Endothelial cell of umbilical vein (primary cell): Measurements from ENCODE around the gene KCNJ13. TPM values are rescaled to one million over a fixed set of nuclear protein-coding genes. Genes with fewer than 3 reads are reported as not detected.

Experiments
- Bru-seq: library from RNA; stranded (reverse); fragments of 400-500 nt; gene quantifications from one replicate; lab custom pipeline; 2021; lab: Mats Ljungman, UMichigan
- BruChase-seq, 2 experiments: library from RNA; stranded (reverse); fragments of 400-500 nt; gene quantifications; one replicate each; lab custom pipeline; 2021; lab: Mats Ljungman, UMichigan
- BruUV-seq: library from RNA; stranded (reverse); fragments of 400-500 nt; replicated peaks from 2 replicates; lab custom pipeline; 2021; lab: Mats Ljungman, UMichigan
- CTCF ChIA-PET: fragments of 300-600, 350-600 bp; sonication (Branson Sonifier 250); formaldehyde crosslinking; loops from one replicate; lab custom pipeline; 2021; ENCODE audit warnings: antibody characterized with exemption, inconsistent platforms; lab: Charles Lee
- POLR2A ChIA-PET: fragments of 300-600, 350-600 bp; sonication (Branson Sonifier 250); formaldehyde crosslinking; loops from one replicate; lab custom pipeline; 2021; ENCODE audit warnings: antibody characterized with exemption, inconsistent platforms; lab: Charles Lee
- DNase-seq: peaks from one replicate; pipeline ENCODE4 v3.0.0-alpha.2; 2011; ENCODE audit warnings: low read depth, low spot score
- FAIRE-seq: peaks from 2 replicates; lab custom pipeline; 2011; peaks lifted over from hg19 to GRCh38; lab: Jason Lieb, UNC
- H2AFZ ChIP-seq: 2 replicates; pipeline ENCODE4 v1.6.0; 2012; ENCODE audit warnings: low read depth, low read length, control low read depth, inconsistent platforms
- H3K27ac ChIP-seq: 2 replicates; pipeline ENCODE4 v1.5.1; 2011; ENCODE audit warnings: low read depth, mild to moderate bottlenecking, control low read depth, low read length, moderate library complexity; ENCODE audit not compliant: insufficient read depth
- H3K27me3 ChIP-seq, 2 experiments: 2 replicates each; pipeline versions ENCODE4 v1.6.0 to v1.6.1; 2011; ENCODE audit warnings: low read length in 2 of 2, mixed read lengths in 1 of 2; ENCODE audit not compliant: control insufficient read depth in 2 of 2, insufficient read depth in 2 of 2
- H3K36me3 ChIP-seq, 2 experiments: 2 replicates in 1 of 2; 3 replicates in 1 of 2; pipeline ENCODE4 v1.5.1; 2011; ENCODE audit warnings: low read length in 2 of 2, mild to moderate bottlenecking in 1 of 2, moderate library complexity in 1 of 2; ENCODE audit not compliant: control insufficient read depth in 2 of 2, insufficient read depth in 2 of 2; ENCODE audit errors: extremely low read depth in 1 of 2
- H3K4me1 ChIP-seq: 3 replicates; pipeline ENCODE4 v1.5.1; 2011; ENCODE audit warnings: mild to moderate bottlenecking, low read length; ENCODE audit not compliant: control insufficient read depth, insufficient read depth; ENCODE audit errors: extremely low read depth
- H3K4me2 ChIP-seq: 2 replicates; pipeline ENCODE4 v1.6.1; 2011; ENCODE audit warnings: low read length, control low read depth, mixed read lengths; ENCODE audit not compliant: insufficient read depth
- H3K4me3 ChIP-seq, 3 experiments: fragments of 200-600 bp in 1 of 3; sonication (generic), shearing (Covaris generic) in 1 of 3; replicated peaks in 1 of 3; 2 replicates each; pipeline ENCODE4 v1.5.1; 2011 to 2016; ENCODE audit warnings: control low read depth in 3 of 3, low read length in 3 of 3, mild to moderate bottlenecking in 2 of 3, inconsistent platforms in 1 of 3, low read depth in 1 of 3, moderate library complexity in 1 of 3; ENCODE audit not compliant: insufficient read depth in 1 of 3
- H3K79me2 ChIP-seq: 2 replicates; pipeline ENCODE4 v1.6.0; 2012; ENCODE audit warnings: low read length, inconsistent platforms; ENCODE audit not compliant: control insufficient read depth, insufficient read depth
- H3K9ac ChIP-seq: replicated peaks from 2 replicates; pipeline ENCODE3; 2011; ENCODE audit warnings: low read length, control low read depth; ENCODE audit not compliant: insufficient read depth; ENCODE audit errors: extremely low read depth
- H3K9me1 ChIP-seq: replicated peaks from 3 replicates; pipeline ENCODE4 v1.6.0; 2011; ENCODE audit warnings: mild to moderate bottlenecking, low read length; ENCODE audit not compliant: control insufficient read depth, insufficient read depth; ENCODE audit errors: extremely low read depth
- H3K9me3 ChIP-seq: replicated peaks from 2 replicates; pipeline ENCODE4 v1.5.1; 2012; ENCODE audit warnings: low read length, inconsistent platforms; ENCODE audit not compliant: control insufficient read depth, insufficient read depth
- H4K20me1 ChIP-seq: replicated peaks from 2 replicates; pipeline ENCODE3; 2011; ENCODE audit warnings: mild to moderate bottlenecking, low read length; ENCODE audit not compliant: control insufficient read depth, insufficient read depth; ENCODE audit errors: extremely low read depth
- CTCF ChIP-seq, 2 donors: IDR thresholded peaks; 1 replicate in 1 of 2; 2 replicates in 1 of 2; pipeline ENCODE4 v1.5.1; 2011; ENCODE audit warnings: low read length in 2 of 2, mild to moderate bottlenecking in 2 of 2, moderate library complexity in 2 of 2, control low read depth in 1 of 2, inconsistent platforms in 1 of 2, low read depth in 1 of 2; ENCODE audit not compliant: insufficient read depth in 1 of 2; ENCODE audit errors: extremely low read depth in 1 of 2
- EZH2 ChIP-seq: IDR thresholded peaks from 2 replicates; pipeline ENCODE4 v1.6.1; 2012; ENCODE audit warnings: borderline replicate concordance, low read depth, mild to moderate bottlenecking, moderate library complexity, low read length, inconsistent platforms; ENCODE audit not compliant: severe bottlenecking
- FOS ChIP-seq: IDR thresholded peaks from 2 replicates; pipeline ENCODE4 v1.6.1; 2011; ENCODE audit warnings: mild to moderate bottlenecking, low read length, moderate library complexity, borderline replicate concordance; ENCODE audit not compliant: insufficient read depth
- GATA2 ChIP-seq: IDR thresholded peaks from 2 replicates; pipeline ENCODE4 v1.7.0; 2011; ENCODE audit warnings: low read depth, mild to moderate bottlenecking, moderate library complexity, mixed read lengths, low read length; ENCODE audit not compliant: insufficient read length, insufficient read depth
- JUN ChIP-seq: IDR thresholded peaks from 2 replicates; pipeline ENCODE4 v1.6.1; 2011; ENCODE audit warnings: borderline replicate concordance, low read depth; ENCODE audit not compliant: insufficient read length, insufficient read depth
- MAX ChIP-seq: IDR thresholded peaks from 2 replicates; pipeline ENCODE4 v1.6.1; 2011; ENCODE audit not compliant: insufficient read depth, insufficient read length
- MYC ChIP-seq: IDR thresholded peaks from one replicate; pipeline ENCODE4 v1.6.1; 2011; ENCODE audit warnings: mild to moderate bottlenecking, low read depth, low read length
- POLR2A ChIP-seq: IDR thresholded peaks from 2 replicates; pipeline ENCODE4 v1.6.1; 2012; ENCODE audit warnings: low read depth, mild to moderate bottlenecking, control low read depth, low read length
- POLR2AphosphoS5 ChIP-seq: IDR thresholded peaks from 2 replicates; pipeline ENCODE4 v1.6.1; 2012; ENCODE audit warnings: low read depth, mild to moderate bottlenecking, control low read depth, low read length, moderate library complexity; ENCODE audit not compliant: insufficient read depth
- dilution Hi-C: fragments of 300-500 bp; cut with MboI; formaldehyde crosslinking; loops from one replicate; pipeline ENCODE4 v1.15.0; 2019; ENCODE audit warnings: low sequenced_read_pairs; ENCODE audit not compliant: extremely low pct_ligation_motif_present
- intact Hi-C: fragments of 100-400 bp; cut with micrococcal nuclease; formaldehyde crosslinking; loops from one replicate; pipeline ENCODE4 v1.10.0; 2022
- long read RNA-seq: library from polyadenylated mRNA; stranded (forward); transcript quantifications from one replicate; pipeline ENCODE4 v2.0.0, GENCODE V29; 2021
- polyA minus RNA-seq, 3 experiments: library from RNA; depleted of rRNA, polyadenylated mRNA; stranded (reverse); fragments of >200 nt; gene quantifications; 1 replicate in 1 of 3; 2 replicates in 2 of 3; pipeline ENCODE4 v1.2.3, GENCODE V29; 2011
- polyA plus RNA-seq, 4 experiments: library from polyadenylated mRNA; depleted of rRNA in 3 of 4; stranded (reverse) in 3 of 4; unstranded in 1 of 4; fragments of >200 nt; gene quantifications; 2 replicates each; pipeline versions ENCODE4 v1.2.1 to v1.2.3, GENCODE V29; 2011 to 2012; ENCODE audit warnings: missing spikeins in 1 of 4
- total RNA-seq: library from RNA; stranded (reverse); gene quantifications from 2 replicates; pipeline ENCODE4 v1.2.3, GENCODE V29; 2021

KCNJ13 gene
- total RNA-seq (not detected in 2 replicates), polyA plus RNA-seq (not detected in 2 replicates), polyA minus RNA-seq (not detected in 2 replicates), Bru-seq, nascent RNA (not detected), BruChase-seq, experiment 1, labeled RNA remaining after a 6-hour chase (not detected), BruChase-seq, experiment 2, labeled RNA remaining after a 2-hour chase (not detected)
- polyA plus RNA-seq (2011; cell fraction: cytosol; rRNA removed): not detected in 2 replicates
- not detected in 2 replicates for polyA plus RNA-seq (2011; cell fraction: nucleus; rRNA removed)
- not detected in 2 replicates for polyA plus RNA-seq (2012)
- not detected for polyA minus RNA-seq (2011; cell fraction: cytosol; rRNA and poly(A)+ RNA removed)
- not detected in 2 replicates for polyA minus RNA-seq (2011; cell fraction: nucleus; rRNA and poly(A)+ RNA removed)
- long read RNA-seq: 0 reads

GRCh38 chr2:232776435-232776834, at the start of gene KCNJ13:
KCNJ13 (minus strand) TSS chr2:232776565; CDS start chr2:232771362, 5,203 bp downstream.
- CTCF ChIA-PET: no interaction called here

GRCh38 chr2:232817756-232818155, 41.4 kb upstream of the KCNJ13 start:
- TF ChIP-seq CTCF (IDR thresholded peaks at IDR 0.05; ENCODE audit: extremely low read depth in 1 of 2, insufficient read depth in 1 of 2, low read depth in 1 of 2, low read length in 2 of 2): no peak
- no peak for TF ChIP-seq MAX
- no peak for TF ChIP-seq POLR2AphosphoS5
- no peak for TF ChIP-seq MYC
- TF ChIP-seq POLR2A: no peak
- TF ChIP-seq FOS: no peak
- TF ChIP-seq GATA2: no peak
- no peak for TF ChIP-seq EZH2
- TF ChIP-seq JUN: no peak
- Histone ChIP-seq H3K27ac (no peak overlapping the region), H4K20me1 (no peaks in the 10 kb centered on the region), H2AFZ (no peak overlapping the region), H3K27me3 (no peaks in the 10 kb centered on the region), H3K4me1 (peaks cover 2% of the 10 kb centered on the region), H3K4me3 (no peak overlapping the region), H3K9me3 (no peaks in the 10 kb centered on the region), H3K4me2 (no peak overlapping the region), H3K9me1 (no peaks in the 10 kb centered on the region), H3K36me3 (peaks cover 7 to 22% of the 10 kb centered on the region in 2 experiments), H3K9ac (no peak overlapping the region), H3K79me2 (no peaks in the 10 kb centered on the region)
- no TSS peak for BruUV-seq
- POLR2A ChIA-PET: no interaction called here
- dilution Hi-C loops (no loop called here), intact Hi-C loops (no loop called here)
- DNase-seq (no peak), FAIRE-seq (peak; percentile 26)
- CTCF ChIA-PET: interaction anchor here (1.2 kb wide), 1 partner anchor 434 kb away, joined by 3 read pairs; the partner anchor contains the start of gene ATG16L1

More at GRCh38 chr2:232776435-232776834, at the start of gene KCNJ13:
- POLR2A ChIA-PET: no interaction called here
- no peak for FAIRE-seq
- TF ChIP-seq GATA2: no peak
- TF ChIP-seq POLR2A: no peak
- DNase-seq: no peak
- Histone ChIP-seq H3K4me3 (no peak within 1 kb of the TSS), H4K20me1 (no peaks in the 10 kb centered on the region), H2AFZ (no peak within 1 kb of the TSS), H3K27ac (no peak within 1 kb of the TSS), H3K4me1 (no peaks in the 10 kb centered on the region), H3K36me3 (peaks cover 2 to 5% of the 10 kb centered on the region in 2 experiments), H3K4me2 (no peak within 1 kb of the TSS), H3K79me2 (no peaks in the 10 kb centered on the region), H3K9ac (no peak within 1 kb of the TSS), H3K9me3 (no peaks in the 10 kb centered on the region), H3K27me3 (no peaks in the 10 kb centered on the region), H3K9me1 (no peaks in the 10 kb centered on the region)
- no TSS peak for BruUV-seq
- dilution Hi-C loops (no loop called here), intact Hi-C loops (no loop called here)
